Left lung (tissue), 10 donors: ENCODE measurements around the gene BTG3. TPM values are rescaled to one million over a fixed set of nuclear protein-coding genes. Genes with fewer than 3 reads are reported as not detected.

Source experiments
- ATAC-seq: fragments of 200-7000 bp; cut with Tn5 transposase; one replicate; pipeline ENCODE4 v1.9.1; 2020; ENCODE audit warnings: moderate library complexity
- DNase-seq, 4 donors: peaks; one replicate each; pipeline ENCODE4 v3.0.0-alpha.2; 2013 to 2020
- H3K27ac ChIP-seq, 2 donors: fragments of 200-600 bp; sonication (generic) in 1 of 2; one replicate each; pipeline versions ENCODE4 v1.5.0 to v1.8.0; 2020 to 2021
- H3K27me3 ChIP-seq, 2 donors: fragments of 200-600 bp; sonication (generic) in 1 of 2; one replicate each; pipeline versions ENCODE4 v1.5.0 to v1.8.0; 2020 to 2021
- H3K36me3 ChIP-seq, 2 donors: fragments of 200-600 bp; sonication (generic) in 1 of 2; one replicate each; pipeline versions ENCODE4 v1.5.0 to v1.8.0; 2020 to 2021
- H3K4me1 ChIP-seq, 2 donors: fragments of 200-600 bp; one replicate each; pipeline ENCODE4 v1.8.0; 2021
- H3K4me3 ChIP-seq, 2 donors: fragments of 200-600 bp; sonication (generic) in 1 of 2; one replicate each; pipeline versions ENCODE4 v1.5.0 to v1.8.0; 2020 to 2021; ENCODE audit warnings: mild to moderate bottlenecking in 1 of 2
- H3K9me3 ChIP-seq, 2 donors: fragments of 200-600 bp; sonication (generic) in 1 of 2; one replicate each; pipeline versions ENCODE4 v1.5.0 to v1.8.0; 2020 to 2021
- CTCF ChIP-seq, 2 donors: fragments of 200-600 bp; sonication (generic) in 1 of 2; IDR thresholded peaks; one replicate each; pipeline versions ENCODE4 v1.5.0 to v1.8.0; 2021; ENCODE audit warnings: antibody characterized with exemption in 2 of 2
- intact Hi-C, 2 donors: fragments of 100-400 bp; cut with DNase I; formaldehyde crosslinking; loops; one replicate each; pipeline versions ENCODE4 v1.11.2 to v1.14.2; 2022
- polyA plus RNA-seq, 6 donors: library from polyadenylated mRNA; unstranded; fragments of 120-200 nt; gene quantifications; one replicate each; pipeline ENCODE4 v1.2.1, GENCODE V29; 2013; ENCODE audit not compliant: insufficient read length in 6 of 6
- total RNA-seq, 2 donors: library from RNA; stranded (reverse); fragmentation: NEBNext Ultra II Directional; extraction: Animal tissue kit (Norgen Biotek cat#: 25700); gene quantifications; one replicate each; pipeline ENCODE4 v1.2.1, GENCODE V29; 2021
- donor health status: DM: no; HTN: yes; CAD: no.
- donor health status: DM: no; HTN: no; CAD: no.

Gene BTG3
- total and polyA plus RNA-seq, 8 donors = 43.5 to 81.4 (median 45.7) TPM

DNA sequence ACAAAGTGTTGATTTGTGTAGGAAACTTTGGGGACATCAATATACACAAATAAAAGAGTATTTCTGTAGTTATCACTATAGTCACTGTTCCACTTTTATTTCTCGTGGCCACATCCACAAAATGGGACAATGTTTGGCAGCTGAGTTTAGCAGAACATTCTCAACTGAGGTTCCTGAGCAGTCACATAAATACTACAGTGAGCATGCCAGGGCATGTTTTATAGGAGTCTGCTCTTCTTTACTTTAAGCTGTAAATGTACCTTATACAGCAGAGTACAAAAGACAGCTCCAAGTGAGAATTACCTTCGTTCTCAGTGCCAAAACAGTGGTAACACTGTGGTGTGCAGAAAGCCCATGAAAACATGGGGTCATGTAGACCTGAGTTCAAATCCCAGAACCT lies 5.0 kb downstream of the BTG3 start:
- no peaks in the 10 kb centered on the region for H3K27me3 ChIP-seq
- no peak for ATAC-seq
- peaks cover 0 to 47% of the 10 kb centered on the region in 2 donors for H3K36me3 ChIP-seq
- TF ChIP-seq CTCF (IDR thresholded peaks at IDR 0.05) = no peak
- H3K27ac ChIP-seq = no peak overlapping the region
- no peaks in the 10 kb centered on the region for H3K9me3 ChIP-seq
- peaks cover 5 to 20% of the 10 kb centered on the region in 2 donors for H3K4me1 ChIP-seq
- intact Hi-C loops = no loop called here
- no peak overlapping the region for H3K4me3 ChIP-seq
- no peak for DNase-seq

DNA sequence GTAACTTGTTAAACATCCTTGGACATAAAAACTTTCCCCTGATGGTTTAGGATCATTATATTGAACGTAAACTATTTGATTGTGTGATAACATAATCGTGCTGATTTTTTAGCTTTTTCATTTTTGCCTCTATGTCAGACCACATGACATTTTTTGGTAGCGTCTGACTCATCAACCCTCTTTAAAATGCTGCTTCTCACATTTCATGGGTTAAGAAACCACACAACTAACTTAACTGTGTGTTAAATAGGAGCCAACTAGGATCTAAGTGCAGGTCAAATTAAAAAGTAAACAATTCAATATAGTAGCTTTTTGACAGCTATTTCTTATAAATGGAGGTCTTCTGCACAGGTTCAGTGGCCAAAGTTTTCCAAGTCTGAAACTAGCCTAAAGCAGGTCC lies 9.8 kb downstream of the BTG3 start:
- H3K4me3 ChIP-seq = no peak overlapping the region
- ATAC-seq (no peak), DNase-seq (no peak)
- peaks cover 0 to 4% of the 10 kb centered on the region in 2 donors for H3K4me1 ChIP-seq
- intact Hi-C loops = no loop called here
- no peaks in the 10 kb centered on the region for H3K9me3 ChIP-seq
- no peaks in the 10 kb centered on the region for H3K27me3 ChIP-seq
- H3K27ac ChIP-seq = no peak overlapping the region
- peaks cover 4 to 72% of the 10 kb centered on the region in 2 donors for H3K36me3 ChIP-seq
- TF ChIP-seq CTCF (IDR thresholded peaks at IDR 0.05) = no peak

GRCh38 chr21:17598437-17598836 lies 14.3 kb downstream of the BTG3 start:
- H3K27ac ChIP-seq = no peak overlapping the region
- intact Hi-C loops = no loop called here
- H3K36me3 ChIP-seq = peaks cover 4 to 84% of the 10 kb centered on the region in 2 donors
- no peak for ATAC-seq
- no peak for DNase-seq
- no peak for TF ChIP-seq CTCF (IDR thresholded peaks at IDR 0.05)
- H3K4me1 ChIP-seq = no peaks in the 10 kb centered on the region
- no peaks in the 10 kb centered on the region for H3K27me3 ChIP-seq
- no peaks in the 10 kb centered on the region for H3K9me3 ChIP-seq
- no peak overlapping the region for H3K4me3 ChIP-seq

DNA sequence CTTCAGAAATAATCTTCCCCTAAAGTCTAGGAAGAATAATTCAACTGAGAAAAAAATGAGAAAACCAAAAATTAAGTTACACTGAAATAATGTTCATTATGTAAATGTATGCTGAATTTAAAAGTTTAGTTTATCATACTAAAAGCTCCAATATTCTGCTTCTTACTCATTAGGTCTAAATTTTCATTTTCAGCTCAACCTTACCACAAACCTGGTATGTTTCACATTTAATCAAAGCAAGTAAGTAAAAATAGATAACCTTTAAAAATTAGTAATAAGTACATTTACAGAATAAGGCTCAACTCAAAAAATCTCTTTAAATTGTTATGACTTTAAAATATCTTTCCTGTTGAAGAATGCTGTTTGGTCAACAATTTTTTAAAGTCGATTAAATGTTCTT lies 15.0 kb downstream of the BTG3 start:
- TF ChIP-seq CTCF (IDR thresholded peaks at IDR 0.05) = no peak
- Histone ChIP-seq H3K4me1 (no peaks in the 10 kb centered on the region), H3K9me3 (no peaks in the 10 kb centered on the region), H3K36me3 (peaks cover 4 to 85% of the 10 kb centered on the region in 2 donors), H3K27me3 (no peaks in the 10 kb centered on the region), H3K4me3 (no peak overlapping the region), H3K27ac (no peak overlapping the region)
- DNase-seq (no peak), ATAC-seq (no peak)
- intact Hi-C loops = no loop called here

- Histone ChIP-seq H3K9me3 (no peaks in the 10 kb centered on the region), H3K27ac (no peak overlapping the region), H3K27me3 (no peaks in the 10 kb centered on the region), H3K4me3 (no peak overlapping the region), H3K36me3 (peaks cover 0 to 29% of the 10 kb centered on the region in 2 donors), H3K4me1 (no peaks in the 10 kb centered on the region)
- intact Hi-C loops = no loop called here
- TF ChIP-seq CTCF (IDR thresholded peaks at IDR 0.05) = no peak
- DNase-seq (peak in 2 of 4 donors; percentile 42 to 63), ATAC-seq (no peak)
These were observed 22.3 kb downstream of the BTG3 start for GRCh38 chr21:17590430-17590829.
